OCI-LY1 (cell line): ENCODE data around the gene ZFPM1.

Experiments
- CTCF ChIP-seq: fragments of 200-600 bp; sonication (generic), shearing (Covaris generic); IDR thresholded peaks from 2 replicates; pipeline ENCODE4 v1.5.1; 2017; ENCODE audit warnings: mild to moderate bottlenecking, antibody characterized with exemption, low read length, moderate library complexity, mixed read lengths
- EZH2 ChIP-seq: fragments of 200-600 bp; sonication (generic), shearing (Covaris generic); IDR thresholded peaks from 2 replicates; pipeline ENCODE4 v1.8.0; 2017; ENCODE audit warnings: borderline replicate concordance, mixed run types, mild to moderate bottlenecking, antibody characterized with exemption, low read length, moderate library complexity, mixed read lengths

GRCh38 chr16:88523309-88524161, 70.5 kb downstream of the ZFPM1 start:
- TF ChIP-seq CTCF, result no peak
- no peak for TF ChIP-seq EZH2
